ENCODE data around the gene CDH20.

DNA sequence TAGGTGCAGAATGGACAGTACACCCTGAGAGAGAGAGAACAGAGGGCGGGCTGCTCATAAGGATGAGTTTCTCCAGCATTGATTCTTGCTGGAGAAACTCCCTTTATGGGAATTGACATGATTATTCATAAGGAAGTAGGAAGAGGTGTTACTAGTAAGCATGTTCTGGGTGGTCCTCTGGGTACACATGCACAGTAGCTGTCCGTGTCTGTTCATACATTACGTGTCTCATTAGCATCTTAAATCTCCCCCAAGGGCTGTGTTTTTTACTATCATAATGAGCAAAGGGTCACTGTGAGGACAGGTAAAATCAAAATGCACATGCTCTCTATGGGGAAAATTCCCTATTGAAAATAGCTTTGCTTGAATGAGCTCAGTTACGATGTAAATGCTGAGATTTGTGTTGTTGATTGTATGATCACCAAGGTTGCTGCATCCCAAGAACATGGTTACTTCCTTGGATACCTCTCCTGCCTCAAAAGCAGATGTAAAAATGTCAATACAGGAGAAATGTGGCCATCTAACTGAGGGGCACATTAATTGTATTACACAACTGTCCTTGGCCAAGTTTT is 238.9 kb downstream of the CDH20 start:
- TF ChIP-seq, protein P1, sequence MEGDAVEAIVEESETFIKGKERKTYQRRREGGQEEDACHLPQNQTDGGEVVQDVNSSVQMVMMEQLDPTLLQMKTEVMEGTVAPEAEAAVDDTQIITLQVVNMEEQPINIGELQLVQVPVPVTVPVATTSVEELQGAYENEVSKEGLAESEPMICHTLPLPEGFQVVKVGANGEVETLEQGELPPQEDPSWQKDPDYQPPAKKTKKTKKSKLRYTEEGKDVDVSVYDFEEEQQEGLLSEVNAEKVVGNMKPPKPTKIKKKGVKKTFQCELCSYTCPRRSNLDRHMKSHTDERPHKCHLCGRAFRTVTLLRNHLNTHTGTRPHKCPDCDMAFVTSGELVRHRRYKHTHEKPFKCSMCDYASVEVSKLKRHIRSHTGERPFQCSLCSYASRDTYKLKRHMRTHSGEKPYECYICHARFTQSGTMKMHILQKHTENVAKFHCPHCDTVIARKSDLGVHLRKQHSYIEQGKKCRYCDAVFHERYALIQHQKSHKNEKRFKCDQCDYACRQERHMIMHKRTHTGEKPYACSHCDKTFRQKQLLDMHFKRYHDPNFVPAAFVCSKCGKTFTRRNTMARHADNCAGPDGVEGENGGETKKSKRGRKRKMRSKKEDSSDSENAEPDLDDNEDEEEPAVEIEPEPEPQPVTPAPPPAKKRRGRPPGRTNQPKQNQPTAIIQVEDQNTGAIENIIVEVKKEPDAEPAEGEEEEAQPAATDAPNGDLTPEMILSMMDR (conservative IDR thresholded peaks at IDR 0.05; ENCODE audit: low read length), result no peak
- TF ChIP-seq EZH2phosphoT487 (IDR thresholded peaks at IDR 0.05; ENCODE audit: borderline replicate concordance, low read depth, low read length), result no peak
